Umbilical cord (tissue), 2 donors: ENCODE results near the gene HLX. TPM values are rescaled to one million over a fixed set of nuclear protein-coding genes. Genes with fewer than 3 reads are reported as not detected.
A peak's percentile ranks its signal among the peaks of the same experiment; 100 is the strongest.

ENCODE experiments used
- DNase-seq: peaks from one replicate; pipeline ENCODE4 v3.0.0-alpha.2; 2015; ENCODE audit warnings: low spot score
- total RNA-seq: library from RNA; depleted of rRNA; stranded (reverse); fragments of >200 nt; gene quantifications from one replicate; pipeline ENCODE4 v1.2.3, GENCODE V29; 2014; ENCODE audit warnings: low replicate concordance; ENCODE audit not compliant: insufficient read depth

The HLX gene
- total RNA-seq, 1 donor from 2014 or later, result 3.6 TPM

GRCh38 chr1:220882061-220882891 is 3.0 kb downstream of the HLX start:
- DNase-seq, result peak; percentile 51

DNA sequence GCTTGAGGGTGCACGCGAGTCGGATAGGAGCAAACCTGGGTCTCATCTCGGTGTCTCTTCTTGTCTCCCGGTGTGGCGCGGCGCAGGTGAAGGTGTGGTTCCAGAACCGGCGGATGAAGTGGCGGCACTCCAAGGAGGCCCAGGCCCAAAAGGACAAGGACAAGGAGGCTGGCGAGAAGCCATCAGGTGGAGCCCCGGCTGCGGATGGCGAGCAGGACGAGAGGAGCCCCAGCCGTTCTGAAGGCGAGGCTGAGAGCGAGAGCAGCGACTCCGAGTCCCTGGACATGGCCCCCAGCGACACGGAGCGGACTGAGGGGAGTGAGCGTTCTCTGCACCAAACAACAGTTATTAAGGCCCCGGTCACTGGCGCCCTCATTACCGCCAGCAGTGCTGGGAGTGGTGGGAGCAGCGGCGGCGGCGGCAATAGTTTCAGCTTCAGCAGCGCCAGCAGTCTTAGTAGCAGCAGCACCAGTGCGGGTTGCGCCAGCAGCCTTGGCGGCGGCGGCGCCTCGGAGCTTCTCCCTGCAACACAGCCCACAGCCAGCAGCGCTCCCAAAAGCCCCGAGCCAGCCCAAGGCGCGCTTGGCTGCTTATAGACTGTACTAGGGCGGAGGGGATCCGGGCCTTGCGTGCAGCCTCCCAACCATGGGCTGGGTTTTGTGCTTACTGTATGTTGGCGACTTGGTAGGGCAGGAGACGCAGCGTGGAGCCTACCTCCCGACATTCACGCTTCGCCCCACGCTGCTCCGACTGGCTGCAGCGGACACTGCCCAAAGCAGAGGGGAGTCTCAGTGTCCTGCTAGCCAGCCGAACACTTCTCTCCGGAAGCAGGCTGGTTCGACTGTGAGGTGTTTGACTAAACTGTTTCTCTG is 5.1 kb downstream of the HLX start:
- peak; percentile 53 for DNase-seq

DNA sequence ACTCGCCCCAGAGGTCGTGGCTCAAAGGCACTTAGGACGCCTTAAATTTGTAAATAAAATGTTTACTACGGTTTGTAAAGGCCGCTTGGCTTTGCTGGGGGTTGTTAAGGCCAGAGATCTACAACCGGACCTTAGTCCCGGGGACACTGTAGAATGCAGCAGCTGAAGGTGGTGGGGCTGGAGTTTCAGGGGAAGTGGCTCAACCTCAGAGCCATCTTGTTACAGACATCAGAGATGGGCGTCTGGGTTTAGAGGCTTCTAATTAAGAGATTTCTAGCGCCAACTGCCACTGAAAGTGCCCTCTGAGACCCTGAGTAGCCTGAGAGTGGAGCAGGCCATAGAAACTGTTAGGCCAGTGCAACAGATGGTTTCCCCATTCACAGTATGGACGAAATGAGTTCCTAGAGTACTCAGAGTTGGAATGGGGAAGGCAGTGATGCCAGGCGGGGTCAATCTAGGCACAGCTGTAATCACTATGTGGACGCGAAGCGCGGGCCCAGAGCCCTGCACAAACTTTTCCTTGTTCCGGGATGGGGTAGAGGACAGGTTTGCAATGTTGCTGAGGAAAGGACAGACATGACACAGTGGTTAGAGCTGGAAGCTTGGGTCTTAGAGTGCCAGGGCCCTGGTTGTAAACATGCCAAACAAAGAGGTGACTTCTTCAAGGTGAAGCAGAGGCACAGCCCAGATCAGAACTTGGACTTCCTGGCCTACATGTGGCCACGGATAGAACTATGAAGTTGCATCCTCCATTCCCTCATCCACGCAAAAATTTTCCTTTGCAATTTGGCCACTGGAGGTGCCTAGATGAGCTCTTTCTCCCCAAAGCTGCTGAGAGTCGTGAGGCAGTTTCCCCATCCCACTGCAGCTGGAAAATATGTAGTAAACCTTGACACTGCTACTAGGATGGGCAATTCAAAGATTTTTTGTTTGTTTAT is 6.0 kb downstream of the HLX start:
- no peak for DNase-seq

GRCh38 chr1:220885971-220886370 is 6.7 kb downstream of the HLX start:
- DNase-seq, result no peak

GRCh38 chr1:220886470-220887201 is 7.4 kb downstream of the HLX start:
- no peak for DNase-seq

DNA sequence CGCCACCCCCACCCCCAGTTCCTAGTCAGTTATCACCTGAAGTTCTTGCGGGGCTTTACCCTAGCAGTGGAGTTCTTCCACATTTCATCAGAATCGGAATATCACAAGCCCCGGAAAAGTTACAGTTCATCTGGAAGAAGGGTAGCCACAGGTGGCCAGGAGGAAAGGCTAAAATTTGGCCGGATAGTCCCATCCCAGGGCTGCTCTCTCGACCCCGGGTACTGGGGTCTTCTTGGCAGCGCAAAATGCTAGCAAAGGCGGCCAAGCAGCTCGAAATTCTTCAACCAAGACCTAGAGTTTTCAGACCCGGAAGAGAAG is 7.9 kb downstream of the HLX start:
- DNase-seq, result no peak

DNA sequence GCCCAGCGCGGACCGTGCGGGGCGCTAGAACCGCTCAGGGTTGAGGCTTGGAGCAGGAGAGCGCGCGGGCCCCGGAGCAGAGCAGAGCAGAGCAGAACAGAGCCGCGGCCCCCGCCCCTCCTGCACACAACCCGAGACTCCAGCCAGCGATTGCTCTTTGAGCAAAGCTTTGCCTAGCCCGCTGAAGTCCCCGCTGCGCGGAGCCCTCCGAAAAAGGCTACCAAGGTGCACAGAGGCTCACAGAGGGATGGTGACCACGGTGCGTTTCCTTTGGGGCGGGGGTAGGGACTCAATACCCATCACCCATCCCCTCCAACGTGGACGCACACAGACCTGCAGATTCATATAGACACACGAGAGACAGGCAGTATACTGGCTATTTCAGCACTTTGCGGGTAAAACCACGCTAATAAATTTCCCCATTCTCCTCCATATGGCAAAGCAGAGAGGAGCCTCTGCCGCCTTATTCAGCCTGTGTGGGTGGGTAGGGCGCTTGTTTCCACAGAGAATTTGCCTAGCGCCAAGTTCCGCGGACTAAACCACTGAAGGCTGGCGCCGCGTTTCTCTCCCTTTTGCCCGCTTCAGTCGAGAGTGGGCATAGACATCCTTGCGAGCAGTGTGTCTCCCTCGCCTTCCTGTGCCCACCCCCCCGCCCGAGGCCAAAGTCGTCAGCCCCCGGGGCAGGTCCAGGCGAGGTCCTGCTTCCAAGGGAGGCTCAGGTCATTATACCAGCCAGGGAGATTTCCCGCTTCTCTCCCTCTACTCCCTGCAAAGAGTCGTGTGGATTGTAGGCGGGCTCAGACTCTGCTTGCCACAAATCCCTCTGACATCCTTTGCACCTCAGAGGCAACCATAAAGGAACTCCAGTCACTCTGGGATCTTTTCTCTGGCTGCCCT is 8.5 kb downstream of the HLX start:
- no peak for DNase-seq

- no peak for DNase-seq
These were observed 9.3 kb downstream of the HLX start for GRCh38 chr1:220888417-220888986.

GRCh38 chr1:220889333-220889732 is 10.1 kb downstream of the HLX start:
- no peak for DNase-seq

- no peak for DNase-seq
These were observed 10.6 kb downstream of the HLX start for GRCh38 chr1:220889848-220890287.

- DNase-seq, result no peak
These were observed 11.4 kb downstream of the HLX start for GRCh38 chr1:220890602-220891001.

- no peak for DNase-seq
These were observed 12.2 kb downstream of the HLX start for GRCh38 chr1:220891224-220892085.

DNA sequence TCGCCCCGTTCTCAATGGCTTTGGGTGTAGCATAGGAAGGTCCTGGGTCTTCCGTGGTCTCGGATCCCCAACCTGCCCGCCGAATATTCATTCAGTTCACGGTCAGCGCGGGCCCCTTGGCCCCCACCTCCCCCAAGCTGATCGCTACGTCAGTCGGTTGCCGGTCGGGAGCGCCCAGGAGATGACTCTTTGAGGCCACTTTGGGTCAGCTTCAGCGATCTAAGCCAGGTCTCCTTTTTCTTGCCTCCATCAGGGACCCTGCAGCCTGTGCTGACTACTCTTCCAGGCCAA is 12.8 kb downstream of the HLX start:
- DNase-seq, result no peak

DNA sequence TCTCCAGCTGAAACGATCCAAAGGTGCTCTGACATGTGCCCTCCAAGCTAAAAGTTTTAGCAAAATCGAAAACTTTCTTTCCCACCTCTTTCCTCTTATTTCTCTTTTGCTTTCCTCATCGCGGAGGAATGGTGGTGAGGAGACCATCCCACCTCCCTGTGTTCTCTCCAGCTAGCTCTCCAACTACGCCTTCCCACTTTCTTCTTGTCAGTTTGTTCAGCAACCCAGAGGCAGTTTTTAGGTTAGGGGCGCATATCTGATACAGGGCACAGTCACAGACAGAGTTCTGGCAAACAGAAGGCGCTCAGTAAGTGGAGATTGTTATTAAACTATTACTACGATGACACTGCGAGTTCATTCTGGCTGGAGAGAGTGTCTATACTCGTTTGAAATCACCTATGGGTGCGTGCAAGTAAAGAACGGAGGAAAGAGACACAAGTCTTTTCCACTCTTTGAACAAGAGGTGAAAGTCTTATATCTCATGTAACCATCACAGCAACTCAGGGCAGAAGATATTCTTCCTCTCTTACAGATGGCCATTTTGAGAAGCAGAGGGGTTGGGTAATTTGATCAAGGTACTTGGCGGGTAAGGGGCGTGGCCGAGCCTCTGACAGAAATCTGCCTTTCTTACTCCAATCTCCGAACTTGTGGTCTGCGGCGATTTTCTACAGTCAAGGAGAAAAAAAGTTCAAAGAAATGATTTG is 13.9 kb downstream of the HLX start:
- no peak for DNase-seq

DNA sequence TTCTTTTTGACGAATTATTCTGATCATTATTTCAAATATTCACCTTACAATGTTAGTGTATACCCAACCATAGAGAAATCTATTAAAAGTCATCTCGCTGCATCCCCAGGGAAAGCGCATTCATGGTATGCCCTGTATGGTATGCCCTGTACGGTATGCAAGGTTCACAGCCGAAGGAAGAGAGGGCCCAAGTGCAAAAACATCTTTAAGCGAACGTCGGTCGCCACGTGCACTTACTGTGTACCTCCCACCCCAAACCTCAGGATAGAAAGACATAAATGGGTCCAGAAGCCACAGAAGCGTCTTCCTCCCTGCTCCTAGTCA is 14.4 kb downstream of the HLX start:
- no peak for DNase-seq

DNA sequence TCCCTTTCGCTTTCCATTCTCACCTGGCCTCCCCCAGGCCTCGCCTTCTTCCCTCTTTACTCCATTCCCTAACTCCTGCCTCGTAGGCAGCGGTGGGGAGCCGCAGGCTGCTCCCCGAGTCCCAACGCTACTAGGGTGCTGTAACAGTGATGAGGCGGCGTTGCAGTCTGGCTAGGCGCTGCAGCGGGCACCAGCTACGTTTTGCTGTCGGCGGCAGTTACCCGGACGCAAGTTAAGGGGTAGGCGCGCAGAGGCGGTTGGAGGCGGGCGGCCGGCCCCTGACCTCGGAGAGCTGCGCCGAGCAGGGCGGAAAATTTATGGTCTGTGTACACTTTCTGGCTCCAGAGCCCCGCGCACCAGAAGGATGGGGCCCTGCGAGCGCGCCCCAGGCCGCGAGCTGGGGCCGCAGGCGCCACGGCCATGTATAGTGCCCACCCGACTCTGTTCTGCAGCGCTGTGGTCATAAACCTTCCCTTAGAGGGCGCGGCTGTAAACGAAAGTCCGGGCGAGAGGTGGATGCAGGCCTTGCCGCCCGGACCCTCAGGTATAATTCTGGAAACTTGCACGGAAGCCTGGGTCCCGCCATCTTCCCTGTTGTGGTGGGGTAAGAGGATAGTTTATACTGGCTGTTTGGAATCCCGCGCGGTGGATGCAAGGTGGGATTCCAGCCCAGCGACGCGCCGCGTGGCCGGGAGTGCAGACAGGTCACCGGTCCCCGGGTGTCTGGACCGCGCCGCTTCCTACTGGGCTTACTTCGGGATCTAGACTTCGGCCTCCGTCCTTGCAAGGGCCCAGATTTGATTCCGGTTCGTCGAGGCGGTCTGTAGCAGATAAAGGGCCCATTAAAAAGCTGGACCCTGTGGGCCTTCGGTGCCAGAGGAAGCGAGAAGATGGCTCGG is 15.0 kb downstream of the HLX start:
- no peak for DNase-seq

DNA sequence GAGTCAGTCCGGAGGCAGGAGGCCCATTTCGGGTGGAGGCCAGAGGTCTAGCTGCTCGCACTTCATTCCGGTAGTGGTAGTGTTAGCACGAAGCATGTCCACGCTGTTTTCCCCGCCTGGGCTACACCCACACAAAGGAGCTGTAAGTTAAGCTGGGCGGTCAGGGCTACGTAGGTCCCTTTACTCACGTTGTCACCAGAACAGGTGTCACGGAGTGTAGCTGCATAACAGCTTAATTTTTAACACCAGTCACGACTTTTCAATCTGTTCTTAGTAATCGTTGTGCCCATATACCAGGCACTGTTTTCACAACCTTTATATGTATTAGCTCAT is 15.6 kb downstream of the HLX start:
- DNase-seq, result no peak
